HT-29 (cell line): ENCODE data around the gene HS3ST1. TPM values are rescaled to one million over a fixed set of nuclear protein-coding genes. Genes with fewer than 3 reads are reported as not detected.

Source experiments
- small RNA-seq: library from RNA; depleted of rRNA; stranded (forward); fragments of <200 nt; gene quantifications from one replicate; pipeline ENCODE3, GENCODE V24; 2014
- total RNA-seq: library from RNA; depleted of rRNA; stranded (reverse); fragments of >200 nt; shearing (Covaris generic); gene quantifications from 2 replicates; pipeline ENCODE4 v1.2.3, GENCODE V29; 2014

The HS3ST1 gene
- total RNA-seq, 1 experiment from 2014 or later, result 53.5 TPM

Small RNAs within 50 kb of the gene (small RNA-seq; reads per million reads assigned to genes)
- gene MIR572 (not detected), gene RNA5SP156 (not detected)
